AG20443 (cell line): Measurements from ENCODE around the gene FUBP1.
"Not testable (repeated sequence)": the region's sequence is repeated elsewhere in the genome, so short reads cannot be mapped to it uniquely, and the experiment has no call there.

ENCODE experiments used
- DNase-seq: peaks from one replicate; pipeline ENCODE4 v3.0.0; 2012; ENCODE audit warnings: low spot score, mixed read lengths

FUBP1 gene

DNA sequence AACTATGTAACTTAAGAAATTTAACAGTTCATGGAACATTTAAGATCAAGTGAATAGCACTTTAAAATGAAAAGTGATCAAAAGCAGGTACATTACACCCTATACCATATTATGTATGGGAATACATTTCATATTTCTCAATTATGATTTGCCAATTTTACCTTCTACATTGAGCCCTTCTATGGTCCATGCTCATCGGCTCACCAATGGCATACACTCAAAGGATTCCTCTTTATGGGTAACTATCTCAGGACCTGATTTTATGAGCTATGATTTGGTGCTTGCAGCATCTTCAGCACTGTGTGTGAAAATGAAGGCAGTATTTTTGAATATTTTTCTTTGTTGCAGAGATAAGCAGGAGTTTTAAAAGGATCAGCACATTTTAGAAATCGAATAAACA is 33.5 kb downstream of the FUBP1 start:
- DNase-seq: no peak

DNA sequence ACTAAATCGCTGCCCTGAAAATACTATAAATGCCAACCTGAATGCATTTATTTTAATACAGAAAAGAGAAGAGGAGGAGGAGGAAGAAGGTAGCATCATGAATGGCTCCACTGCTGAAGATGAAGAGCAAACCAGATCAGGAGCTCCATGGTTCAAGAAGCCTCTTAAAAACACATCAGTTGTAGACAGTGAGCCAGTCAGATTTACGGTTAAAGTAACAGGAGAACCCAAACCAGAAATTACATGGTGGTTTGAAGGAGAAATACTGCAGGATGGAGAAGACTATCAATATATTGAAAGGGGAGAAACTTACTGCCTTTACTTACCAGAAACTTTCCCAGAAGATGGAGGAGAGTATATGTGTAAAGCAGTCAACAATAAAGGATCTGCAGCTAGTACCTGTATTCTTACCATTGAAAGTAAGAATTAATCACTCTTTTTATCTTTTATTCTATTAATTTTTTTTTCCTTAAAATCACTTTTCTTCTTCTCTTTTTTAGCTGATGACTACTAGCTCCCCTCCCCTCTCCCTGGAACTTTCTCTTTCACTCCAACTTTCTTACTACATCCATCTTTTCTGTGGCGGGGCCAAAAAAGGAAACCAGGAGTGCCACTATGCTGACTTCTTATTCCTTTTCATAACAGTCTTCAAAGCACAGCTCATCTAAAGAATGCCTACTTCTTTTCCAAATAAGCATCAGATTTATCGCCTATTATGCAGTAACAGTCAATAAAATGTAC is 36.3 kb downstream of the FUBP1 start:
- no peak for DNase-seq

DNA sequence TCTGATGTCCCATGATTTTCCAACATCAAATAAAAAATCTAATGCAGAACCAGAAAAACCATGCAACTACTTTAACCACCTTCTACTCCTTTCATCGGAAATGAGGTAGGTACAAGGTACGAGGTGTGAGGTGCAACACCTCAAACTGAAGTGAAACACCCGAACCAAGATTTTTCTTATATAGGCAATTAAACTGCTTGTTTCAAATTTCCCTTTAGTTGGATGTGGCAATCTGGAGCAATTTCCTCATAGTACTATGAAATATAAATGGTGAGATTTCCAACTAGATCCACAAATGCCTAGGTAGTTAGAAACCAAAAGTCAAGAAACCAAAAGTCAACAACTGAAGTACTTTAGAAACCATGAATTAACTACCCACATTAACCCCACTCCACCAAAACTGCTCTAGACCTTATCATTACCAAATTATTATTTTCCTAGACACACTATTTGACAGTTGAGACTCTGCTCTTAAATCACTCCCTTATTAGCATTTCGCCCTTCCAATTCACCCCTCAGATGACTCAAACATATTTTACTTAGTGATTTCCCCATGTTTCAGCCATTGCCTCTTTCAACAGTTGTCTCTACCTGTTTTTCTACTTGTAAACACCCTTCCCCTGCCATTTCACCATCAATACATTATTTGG is 37.8 kb downstream of the FUBP1 start:
- DNase-seq: no peak

DNA sequence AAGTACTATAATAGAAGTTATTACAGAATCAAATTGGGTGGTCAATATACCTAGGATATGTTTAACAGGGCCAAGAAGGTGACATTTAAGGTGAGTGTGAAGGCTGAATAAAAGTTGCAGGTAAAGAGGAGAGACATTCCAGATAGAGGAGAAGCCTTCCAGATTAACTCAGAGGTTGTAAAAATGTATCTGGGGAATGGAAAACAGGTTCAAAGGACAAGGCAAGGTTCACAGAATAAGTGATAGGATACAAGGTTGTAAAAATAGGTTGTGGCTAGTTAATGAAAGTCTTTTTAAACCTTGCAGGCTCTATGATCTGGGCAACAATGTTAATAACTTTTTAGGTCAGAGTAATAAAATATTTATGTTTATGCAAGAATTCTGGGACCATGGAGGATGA is 40.2 kb downstream of the FUBP1 start:
- DNase-seq: no peak

DNA sequence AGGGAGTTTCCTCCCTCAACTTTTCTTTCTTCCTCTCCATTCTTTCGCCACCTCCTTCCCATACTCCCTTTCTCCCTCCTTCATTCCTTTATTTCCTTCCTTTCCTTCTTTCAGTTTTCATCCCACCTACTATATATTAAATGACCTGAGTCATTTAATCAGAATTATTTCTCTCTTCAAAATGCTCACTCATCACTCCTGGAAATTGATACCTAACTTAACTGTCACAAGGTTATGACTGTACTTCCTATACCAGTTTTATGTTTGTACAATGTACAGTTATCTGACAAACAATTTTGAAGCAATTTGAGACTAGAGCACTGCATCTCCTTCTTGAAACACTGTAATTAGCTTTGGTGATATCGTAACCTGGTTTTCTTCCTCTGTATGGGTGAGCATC is 49.1 kb downstream of the FUBP1 start:
- DNase-seq: no peak

DNA sequence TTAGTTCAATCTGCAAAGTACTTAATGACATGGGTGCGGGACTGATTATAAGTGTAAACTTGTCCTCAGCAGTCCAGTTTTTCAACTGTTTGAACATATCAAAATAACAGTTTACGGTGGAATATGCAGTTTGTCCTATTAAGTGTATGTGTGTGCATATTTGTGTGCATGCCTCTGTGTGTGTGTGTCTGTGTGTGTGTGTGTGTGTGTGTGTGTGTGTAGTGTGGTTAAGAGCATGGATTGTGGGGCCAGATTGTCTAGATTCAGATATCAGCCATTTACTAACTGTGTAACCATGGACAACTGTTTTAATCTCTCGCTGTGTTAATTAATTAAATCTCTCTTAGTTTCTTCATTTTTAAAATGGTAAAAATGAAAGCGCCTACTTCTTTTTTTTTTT is 51.5 kb downstream of the FUBP1 start:
- no peak for DNase-seq

DNA sequence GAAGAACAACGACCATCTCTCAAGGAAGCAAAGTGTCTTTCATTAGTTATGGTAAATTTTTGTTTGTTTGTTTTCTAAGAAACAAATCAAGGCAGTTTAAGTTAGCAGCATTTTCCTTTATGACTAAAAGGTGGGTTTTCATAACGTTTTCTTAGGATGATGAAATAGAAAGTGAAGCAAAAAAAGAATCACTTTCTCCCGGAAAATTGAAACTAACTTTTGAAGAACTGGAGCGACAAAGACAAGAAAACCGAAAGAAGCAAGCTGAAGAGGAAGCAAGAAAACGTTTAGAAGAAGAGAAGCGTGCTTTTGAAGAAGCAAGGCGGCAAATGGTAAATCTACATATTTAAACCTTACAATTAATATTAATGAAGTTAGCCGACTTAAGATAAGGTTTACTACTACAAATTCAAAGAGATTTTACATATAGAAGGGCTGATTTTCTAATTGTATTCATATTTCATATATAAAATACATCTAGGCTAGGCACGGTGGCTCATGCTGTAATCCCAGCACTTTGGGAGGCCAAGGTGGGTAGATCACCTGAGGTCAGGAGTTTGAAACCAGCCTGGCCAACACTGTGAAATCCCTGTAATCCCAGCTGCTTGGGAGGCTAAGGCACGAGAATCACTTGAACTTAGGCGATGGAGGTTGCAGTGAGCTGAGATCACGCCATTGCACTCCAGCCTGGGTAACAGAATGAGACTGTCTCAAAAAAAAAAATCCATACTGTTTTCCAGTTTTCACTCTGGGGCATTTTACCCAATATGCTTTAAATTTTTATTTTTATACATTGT is 52.1 kb downstream of the FUBP1 start:
- no peak for DNase-seq

DNA sequence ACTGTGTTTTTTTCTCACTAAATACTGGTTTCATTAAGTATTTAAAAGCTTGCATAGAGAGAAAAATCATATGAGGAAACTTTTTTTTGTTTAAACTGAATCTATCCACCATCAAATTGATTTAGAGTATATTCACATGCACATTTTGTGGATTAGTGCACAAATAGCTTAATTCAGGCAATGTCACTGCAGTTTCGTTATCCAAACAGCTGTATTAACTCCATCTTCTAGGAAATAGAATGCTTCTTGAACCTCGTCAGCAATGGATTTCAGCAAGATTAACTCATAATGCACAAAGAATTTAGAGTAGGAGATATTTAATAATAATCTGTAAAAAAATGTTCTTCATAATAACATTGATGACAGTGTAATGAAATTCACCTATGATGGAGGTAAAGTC is 52.9 kb downstream of the FUBP1 start:
- DNase-seq: no peak

DNA sequence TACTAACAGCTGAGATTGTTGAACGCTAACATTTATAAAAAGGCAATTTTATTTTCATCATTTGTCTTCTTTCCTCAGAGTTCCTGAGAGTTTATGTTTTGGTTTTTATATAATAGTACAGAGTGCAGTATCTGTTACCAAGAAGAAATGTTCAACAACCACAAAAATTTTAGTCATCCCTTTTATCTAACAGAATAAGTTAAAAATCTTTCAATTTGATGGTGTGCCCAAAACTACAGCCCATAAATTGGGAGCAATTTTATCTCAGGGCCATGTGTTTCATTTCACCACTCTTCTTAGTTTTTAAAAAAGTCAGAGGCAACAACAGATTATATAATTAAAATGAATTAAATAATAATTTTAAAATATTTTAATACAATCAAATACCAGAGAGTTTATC is 53.4 kb downstream of the FUBP1 start:
- peak; percentile 47 for DNase-seq

DNA sequence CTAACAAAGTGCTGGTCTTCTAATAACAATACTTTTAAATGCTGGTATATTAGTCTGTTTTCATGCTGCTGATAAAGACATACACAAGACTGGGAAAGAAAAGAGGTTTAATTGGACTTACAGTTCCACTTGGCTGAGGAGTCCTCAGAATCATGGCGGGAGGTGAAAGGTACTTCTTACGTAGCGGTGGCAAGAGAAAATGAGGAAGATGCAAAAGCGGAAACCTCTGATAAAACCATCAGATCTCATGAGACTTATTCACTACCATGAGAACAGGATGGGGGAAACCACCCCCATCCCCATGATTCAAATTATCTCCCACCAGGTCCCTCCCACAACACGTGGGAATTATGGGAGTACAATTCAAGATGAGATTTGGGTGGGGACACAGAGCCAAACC is 60.0 kb downstream of the FUBP1 start:
- DNase-seq: not testable (repeated sequence)

DNA sequence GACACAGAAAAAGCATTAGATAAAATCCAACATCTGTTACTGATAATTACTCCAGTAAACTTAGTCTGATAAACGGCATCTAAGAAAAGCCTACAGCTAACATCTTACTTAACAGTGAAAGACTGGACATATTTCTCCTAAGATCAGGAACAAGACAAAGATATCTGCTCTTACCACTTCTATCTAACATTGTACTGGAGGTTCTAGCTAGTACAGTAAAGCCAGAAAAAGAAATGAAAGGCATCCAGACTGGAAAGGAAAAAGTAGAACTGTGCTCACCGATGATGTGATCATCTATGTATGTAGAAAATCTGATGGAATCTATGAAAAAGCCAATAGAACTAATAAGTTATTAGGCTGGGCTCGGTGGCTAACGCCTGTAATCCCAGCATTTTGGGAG is 68.8 kb downstream of the FUBP1 start:
- DNase-seq: no peak

DNA sequence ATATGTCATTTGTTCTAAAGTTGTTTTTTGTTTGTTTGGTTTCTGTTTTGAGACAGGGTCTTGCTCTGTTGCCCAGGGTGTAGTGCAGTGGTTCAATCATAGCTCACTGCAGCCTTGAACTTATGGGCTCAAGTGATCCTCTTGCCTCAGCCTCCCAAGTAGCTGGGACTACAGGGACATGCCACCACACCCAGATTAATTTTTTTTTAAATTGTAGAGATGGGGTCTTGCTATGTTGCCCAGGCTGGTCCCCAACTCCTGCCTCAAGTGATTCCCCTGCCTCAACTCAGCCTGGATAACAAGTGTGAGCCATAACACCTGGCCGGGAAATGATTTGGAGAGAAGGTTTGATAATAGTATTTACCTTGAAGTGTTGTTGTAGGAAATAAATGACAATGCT is 72.2 kb downstream of the FUBP1 start:
- no peak for DNase-seq

DNA sequence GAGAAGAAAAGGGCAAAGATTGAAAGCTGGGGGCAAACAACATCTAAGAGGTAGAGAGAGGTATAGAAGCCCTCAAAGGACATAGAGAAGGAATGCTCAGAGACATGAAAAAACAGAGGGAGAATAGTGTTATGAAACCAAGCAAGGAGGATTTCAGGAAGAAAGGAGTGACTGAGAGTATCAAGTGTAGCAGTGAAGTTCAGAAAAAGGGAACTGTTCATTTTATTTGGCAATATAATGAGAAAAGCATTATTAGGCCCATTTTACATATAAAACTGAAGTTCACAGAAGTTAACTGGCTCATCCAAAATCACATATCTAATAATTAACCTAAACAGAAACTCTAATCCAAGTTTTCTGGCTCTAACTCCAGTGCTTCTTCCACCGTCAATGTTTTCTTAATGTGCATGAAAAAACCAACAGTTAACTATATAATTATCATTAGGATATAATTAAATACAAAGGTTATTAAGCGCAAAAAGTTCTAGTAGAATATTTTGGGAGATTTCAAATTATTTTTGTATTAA is 72.8 kb downstream of the FUBP1 start:
- no peak for DNase-seq

DNA sequence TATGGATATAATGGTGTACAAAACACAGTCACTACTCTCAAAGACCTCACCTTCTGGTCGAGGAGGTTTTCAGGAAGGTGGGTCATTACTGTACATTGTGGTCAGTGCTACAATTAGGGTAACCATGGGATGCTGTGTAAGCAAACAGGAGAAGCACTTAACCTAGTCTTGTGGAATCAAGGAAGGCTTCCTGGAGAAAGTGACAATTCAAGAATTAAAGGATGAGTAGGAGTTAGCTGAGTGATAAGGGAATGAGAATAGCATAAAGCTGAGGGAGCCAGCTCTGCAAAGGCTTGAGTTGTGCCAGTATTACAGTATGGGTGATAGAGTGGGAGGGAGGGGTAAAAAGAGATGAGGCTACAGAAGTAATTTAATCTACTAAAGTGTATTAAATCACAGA is 73.3 kb downstream of the FUBP1 start:
- no peak for DNase-seq

DNA sequence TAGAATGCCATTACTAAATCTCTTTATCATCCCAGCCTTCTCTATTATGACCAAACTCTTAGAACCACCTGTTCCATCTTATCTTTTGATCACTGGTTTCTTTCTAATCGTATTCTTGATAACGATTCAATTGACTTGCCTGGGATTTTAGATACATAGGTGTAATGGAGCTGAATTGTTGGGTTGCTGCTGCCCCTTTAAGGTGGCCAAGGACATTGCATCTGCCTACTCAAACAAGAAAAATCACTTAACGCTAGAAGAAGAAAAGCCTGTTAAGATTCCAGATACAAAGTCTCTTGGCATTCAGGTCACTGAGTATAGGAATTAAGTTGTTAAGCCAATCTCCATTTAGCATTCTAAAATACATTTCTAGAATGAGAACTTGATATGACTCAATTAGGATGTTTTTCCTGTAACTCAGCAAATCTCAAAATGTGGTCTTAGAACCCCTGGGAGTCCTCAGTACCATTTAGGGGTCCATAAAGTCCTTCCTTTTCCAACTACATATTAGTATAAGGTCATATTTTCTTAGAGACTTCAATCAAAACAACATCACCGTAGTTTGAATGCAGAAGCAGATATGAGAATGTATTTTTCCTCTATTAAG is 78.1 kb downstream of the FUBP1 start:
- peak; percentile 48 for DNase-seq

DNA sequence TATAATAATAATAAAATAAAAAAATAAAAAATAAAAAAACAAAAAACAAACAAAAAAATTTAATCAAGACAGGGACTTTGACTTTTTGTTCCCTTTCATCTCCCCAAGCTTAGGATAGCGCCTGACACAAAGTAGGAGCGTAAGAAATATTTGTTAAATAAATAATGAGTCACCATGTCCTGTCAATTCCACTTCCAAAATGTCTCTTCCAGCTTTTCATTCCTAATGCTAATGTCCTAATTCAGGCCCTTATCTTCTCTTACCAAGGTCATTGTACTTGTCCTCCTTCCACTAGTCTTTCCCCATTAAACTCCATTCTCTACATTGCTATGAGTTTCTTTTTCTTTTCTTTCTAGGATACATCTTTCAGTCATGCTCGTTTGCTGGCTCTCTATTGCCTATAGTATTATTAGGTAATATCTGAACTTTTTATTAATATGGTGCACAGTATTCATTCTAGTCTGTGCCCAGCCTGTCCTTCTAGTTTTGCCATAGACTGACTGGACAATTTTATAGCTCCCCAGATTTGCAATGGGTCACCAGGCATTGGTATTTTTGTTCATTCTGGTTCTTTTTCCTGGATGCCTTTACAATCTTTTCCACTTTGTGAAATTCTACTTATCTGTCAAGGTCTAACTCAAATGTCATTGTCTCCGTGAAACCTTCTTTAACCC is 79.1 kb downstream of the FUBP1 start:
- DNase-seq: no peak
